Activated CD8-positive, alpha-beta T cell treated with anti-CD3 and anti-CD28 coated beads, Interleukin-2, amount 10 ng/mL, durations not matched to agents 7 days and 5 days (primary cell): ENCODE data around the gene CHST4. TPM values are rescaled to one million over a fixed set of nuclear protein-coding genes. Genes with fewer than 3 reads are reported as not detected.
A peak's percentile ranks its signal among the peaks of the same experiment; 100 is the strongest.

Source experiments
- ATAC-seq: fragments of 150-1000 bp; cut with Tn5 transposase; one replicate; pipeline ENCODE4 v1.10.0; 2021; ENCODE audit warnings: moderate library complexity
- CTCF ChIA-PET: fragments of 350-600 bp; sonication (Branson Sonifier 250); formaldehyde crosslinking; loops from one replicate; lab custom pipeline; 2021; ENCODE audit warnings: antibody characterized with exemption; lab: Charles Lee
- POLR2A ChIA-PET: fragments of 350-600 bp; sonication (Branson Sonifier 250); formaldehyde crosslinking; loops from one replicate; lab custom pipeline; 2021; ENCODE audit warnings: antibody characterized with exemption; lab: Charles Lee
- DNase-seq: peaks from one replicate; pipeline ENCODE4 v3.0.0-alpha.2; 2020
- H3K27ac Mint-ChIP-seq: one replicate; pipeline ENCODE4 v1.8.0; 2021; ENCODE audit warnings: mild to moderate bottlenecking, mixed read lengths
- H3K27me3 Mint-ChIP-seq: one replicate; pipeline ENCODE4 v1.8.0; 2021; ENCODE audit warnings: low read depth, mixed read lengths
- H3K36me3 Mint-ChIP-seq: one replicate; pipeline ENCODE4 v1.8.0; 2021; ENCODE audit warnings: low read depth, mixed read lengths
- H3K4me1 Mint-ChIP-seq: one replicate; pipeline ENCODE4 v1.8.0; 2021; ENCODE audit warnings: low read depth, mixed read lengths
- H3K4me3 Mint-ChIP-seq: one replicate; pipeline ENCODE4 v1.8.0; 2021; ENCODE audit warnings: mild to moderate bottlenecking, mixed read lengths
- H3K9me3 Mint-ChIP-seq: one replicate; pipeline ENCODE4 v1.8.0; 2022; ENCODE audit warnings: mixed read lengths; ENCODE audit not compliant: insufficient read depth
- total RNA-seq, 2 experiments: library from RNA; stranded (reverse); gene quantifications; one replicate each; pipeline ENCODE4 v1.2.3, GENCODE V29; 2021

The CHST4 gene
- total RNA-seq, 2 experiments from 2014 or later = not detected

- ATAC-seq (no peak), DNase-seq (no peak)
- Mint-ChIP-seq H3K9me3 (no peaks in the 10 kb centered on the region), H3K4me3 (no peak overlapping the region), H3K4me1 (peaks cover 4% of the 10 kb centered on the region), H3K27me3 (peaks cover 22% of the 10 kb centered on the region), H3K27ac (no peak overlapping the region), H3K36me3 (no peaks in the 10 kb centered on the region)
- CTCF ChIA-PET = no interaction called here
- POLR2A ChIA-PET = no interaction called here
Measured at GRCh38 chr16:71528257-71528656, 2.0 kb downstream of the CHST4 start.

- Mint-ChIP-seq H3K27ac (no peak overlapping the region), H3K4me1 (peaks cover 4% of the 10 kb centered on the region), H3K9me3 (no peaks in the 10 kb centered on the region), H3K4me3 (no peak overlapping the region), H3K36me3 (no peaks in the 10 kb centered on the region), H3K27me3 (peaks cover 22% of the 10 kb centered on the region)
- ATAC-seq (no peak), DNase-seq (no peak)
- ChIA-PET CTCF (no interaction called here), POLR2A (no interaction called here)
Measured at GRCh38 chr16:71528863-71529262, 2.6 kb downstream of the CHST4 start.

DNA sequence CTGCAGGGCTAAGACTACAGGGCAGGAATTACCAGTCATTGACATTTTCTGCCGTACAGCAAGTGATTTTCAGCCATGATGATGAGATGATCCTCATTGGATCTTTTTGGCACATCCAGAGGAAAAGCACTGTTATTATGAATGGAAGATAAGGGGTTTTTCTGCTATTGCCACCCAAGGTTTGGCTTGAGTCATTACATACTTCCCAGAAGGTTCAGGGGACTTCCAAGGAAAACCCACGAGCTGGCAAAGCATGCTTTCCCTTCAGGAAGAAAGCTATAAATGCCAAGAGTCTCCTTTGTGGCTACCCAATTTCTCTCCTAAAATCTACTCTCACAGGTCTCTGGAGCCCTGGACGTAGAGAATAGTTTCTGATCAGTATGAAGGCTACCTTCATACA, 6.1 kb downstream of the CHST4 start:
- Mint-ChIP-seq H3K36me3 (no peaks in the 10 kb centered on the region), H3K4me3 (no peak overlapping the region), H3K4me1 (no peaks in the 10 kb centered on the region), H3K27ac (no peak overlapping the region), H3K27me3 (peaks cover 7% of the 10 kb centered on the region), H3K9me3 (no peaks in the 10 kb centered on the region)
- DNase-seq (no peak), ATAC-seq (no peak)
- CTCF ChIA-PET = interaction anchor here (0.6 to 1.0 kb wide), 2 partner anchors 32 to 81 kb away, joined by 3 to 4 read pairs; no protein-coding TSS in a partner anchor
- POLR2A ChIA-PET = no interaction called here

DNA sequence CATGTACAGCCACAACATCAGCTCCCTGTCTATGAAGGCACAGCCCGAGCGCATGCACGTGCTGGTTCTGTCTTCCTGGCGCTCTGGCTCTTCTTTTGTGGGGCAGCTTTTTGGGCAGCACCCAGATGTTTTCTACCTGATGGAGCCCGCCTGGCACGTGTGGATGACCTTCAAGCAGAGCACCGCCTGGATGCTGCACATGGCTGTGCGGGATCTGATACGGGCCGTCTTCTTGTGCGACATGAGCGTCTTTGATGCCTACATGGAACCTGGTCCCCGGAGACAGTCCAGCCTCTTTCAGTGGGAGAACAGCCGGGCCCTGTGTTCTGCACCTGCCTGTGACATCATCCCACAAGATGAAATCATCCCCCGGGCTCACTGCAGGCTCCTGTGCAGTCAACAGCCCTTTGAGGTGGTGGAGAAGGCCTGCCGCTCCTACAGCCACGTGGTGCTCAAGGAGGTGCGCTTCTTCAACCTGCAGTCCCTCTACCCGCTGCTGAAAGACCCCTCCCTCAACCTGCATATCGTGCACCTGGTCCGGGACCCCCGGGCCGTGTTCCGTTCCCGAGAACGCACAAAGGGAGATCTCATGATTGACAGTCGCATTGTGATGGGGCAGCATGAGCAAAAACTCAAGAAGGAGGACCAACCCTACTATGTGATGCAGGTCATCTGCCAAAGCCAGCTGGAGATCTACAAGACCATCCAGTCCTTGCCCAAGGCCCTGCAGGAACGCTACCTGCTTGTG, 10.7 kb downstream of the CHST4 start:
- H3K27ac Mint-ChIP-seq = no peak overlapping the region
- no peak for ATAC-seq
- no peaks in the 10 kb centered on the region for H3K4me1 Mint-ChIP-seq
- POLR2A ChIA-PET = no interaction called here
- peaks cover 1% of the 10 kb centered on the region for H3K27me3 Mint-ChIP-seq
- no peaks in the 10 kb centered on the region for H3K36me3 Mint-ChIP-seq
- H3K9me3 Mint-ChIP-seq = no peaks in the 10 kb centered on the region
- CTCF ChIA-PET = interaction anchor here (1.4 to 1.6 kb wide), 3 partner anchors 28 to 74 kb away, joined by 3 to 7 read pairs (median 4); no protein-coding TSS in a partner anchor
- DNase-seq = no peak
- no peak overlapping the region for H3K4me3 Mint-ChIP-seq

DNA sequence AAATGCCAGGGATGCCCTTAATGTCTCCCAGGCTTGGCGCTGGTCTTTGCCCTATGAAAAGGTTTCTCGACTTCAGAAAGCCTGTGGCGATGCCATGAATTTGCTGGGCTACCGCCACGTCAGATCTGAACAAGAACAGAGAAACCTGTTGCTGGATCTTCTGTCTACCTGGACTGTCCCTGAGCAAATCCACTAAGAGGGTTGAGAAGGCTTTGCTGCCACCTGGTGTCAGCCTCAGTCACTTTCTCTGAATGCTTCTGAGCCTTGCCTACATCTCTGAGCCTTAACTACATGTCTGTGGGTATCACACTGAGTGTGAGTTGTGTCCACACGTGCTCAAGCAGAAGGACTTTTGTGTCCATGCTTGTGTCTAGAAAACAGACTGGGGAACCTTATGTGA, 11.4 kb downstream of the CHST4 start:
- peaks cover 1% of the 10 kb centered on the region for H3K27me3 Mint-ChIP-seq
- no peak overlapping the region for H3K27ac Mint-ChIP-seq
- H3K4me1 Mint-ChIP-seq = no peaks in the 10 kb centered on the region
- H3K9me3 Mint-ChIP-seq = no peaks in the 10 kb centered on the region
- DNase-seq (peak; percentile 58), ATAC-seq (peak; percentile 72)
- no peaks in the 10 kb centered on the region for H3K36me3 Mint-ChIP-seq
- ChIA-PET CTCF (interaction anchor here (0.9 to 2.6 kb wide), 8 partner anchors 8 to 124 kb away, joined by 3 to 14 read pairs (median 6); partner anchors contain the start of gene CHST4), POLR2A (no interaction called here)
- H3K4me3 Mint-ChIP-seq = no peak overlapping the region

GRCh38 chr16:71542377-71542776, 16.2 kb downstream of the CHST4 start:
- peaks cover 1% of the 10 kb centered on the region for H3K27me3 Mint-ChIP-seq
- DNase-seq = peak; percentile 78
- H3K27ac Mint-ChIP-seq = no peak overlapping the region
- no peak overlapping the region for H3K4me3 Mint-ChIP-seq
- ATAC-seq = peak; percentile 94
- H3K9me3 Mint-ChIP-seq = no peaks in the 10 kb centered on the region
- CTCF ChIA-PET = interaction anchor here (3.6 kb wide), 1 partner anchor 69 kb away, joined by 16 read pairs; no protein-coding TSS in a partner anchor
- no peaks in the 10 kb centered on the region for H3K4me1 Mint-ChIP-seq
- no peaks in the 10 kb centered on the region for H3K36me3 Mint-ChIP-seq
- POLR2A ChIA-PET = no interaction called here

- no peak overlapping the region for H3K27ac Mint-ChIP-seq
- ChIA-PET POLR2A (no interaction called here), CTCF (interaction anchor here (1.0 kb wide), 1 partner anchor 15 kb away, joined by 3 read pairs; no protein-coding TSS in a partner anchor)
- no peaks in the 10 kb centered on the region for H3K4me1 Mint-ChIP-seq
- no peaks in the 10 kb centered on the region for H3K36me3 Mint-ChIP-seq
- no peaks in the 10 kb centered on the region for H3K9me3 Mint-ChIP-seq
- ATAC-seq = no peak
- no peak for DNase-seq
- H3K4me3 Mint-ChIP-seq = no peak overlapping the region
- peaks cover 5% of the 10 kb centered on the region for H3K27me3 Mint-ChIP-seq
Measured at GRCh38 chr16:71547168-71547567, 20.9 kb downstream of the CHST4 start.

- no peak for DNase-seq
- H3K4me1 Mint-ChIP-seq = no peaks in the 10 kb centered on the region
- H3K27me3 Mint-ChIP-seq = peaks cover 23% of the 10 kb centered on the region
- H3K36me3 Mint-ChIP-seq = no peaks in the 10 kb centered on the region
- ChIA-PET CTCF (interaction anchor here (0.9 to 1.2 kb wide), 2 partner anchors 12 to 15 kb away, joined by 3 to 6 read pairs; no protein-coding TSS in a partner anchor), POLR2A (no interaction called here)
- no peak overlapping the region for H3K27ac Mint-ChIP-seq
- ATAC-seq = no peak
- no peaks in the 10 kb centered on the region for H3K9me3 Mint-ChIP-seq
- H3K4me3 Mint-ChIP-seq = no peak overlapping the region
Measured at GRCh38 chr16:71552698-71553503, 26.7 kb downstream of the CHST4 start.

- Mint-ChIP-seq H3K27me3 (peaks cover 35% of the 10 kb centered on the region), H3K9me3 (no peaks in the 10 kb centered on the region), H3K36me3 (no peaks in the 10 kb centered on the region), H3K27ac (no peak overlapping the region), H3K4me3 (no peak overlapping the region), H3K4me1 (no peaks in the 10 kb centered on the region)
- CTCF ChIA-PET = interaction anchor here (1.1 to 1.7 kb wide), 2 partner anchors 10 to 56 kb away, joined by 3 to 11 read pairs; no protein-coding TSS in a partner anchor
- POLR2A ChIA-PET = interaction anchor here (0.7 kb wide), 1 partner anchor 10 kb away, joined by 3 read pairs; no protein-coding TSS in a partner anchor
- DNase-seq = no peak
- no peak for ATAC-seq
Measured at GRCh38 chr16:71555230-71555891, 29.1 kb downstream of the CHST4 start.

DNA sequence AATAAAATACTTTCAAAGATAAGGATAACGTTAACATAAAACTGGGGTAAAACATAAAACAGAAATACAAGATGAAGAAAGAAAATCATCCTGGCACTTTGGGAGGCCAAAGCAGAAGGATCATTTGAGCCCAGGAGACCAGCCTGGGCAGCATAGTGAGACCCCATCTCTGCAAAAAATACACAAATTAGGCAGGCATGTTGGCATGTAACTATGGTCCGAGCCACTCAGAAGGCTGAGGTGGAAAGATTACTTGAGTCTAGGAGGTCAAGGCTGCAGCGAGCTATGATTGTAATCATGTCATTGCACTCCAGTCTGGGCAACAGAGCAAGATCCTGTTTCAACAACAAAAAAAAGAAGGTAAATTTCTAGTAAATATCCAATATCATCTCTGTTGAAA, 31.1 kb downstream of the CHST4 start:
- Mint-ChIP-seq H3K27ac (no peak overlapping the region), H3K9me3 (peaks cover 2% of the 10 kb centered on the region), H3K4me1 (no peaks in the 10 kb centered on the region), H3K4me3 (no peak overlapping the region), H3K36me3 (peaks cover 5% of the 10 kb centered on the region), H3K27me3 (peaks cover 40% of the 10 kb centered on the region)
- DNase-seq (no peak), ATAC-seq (no peak)
- ChIA-PET POLR2A (no interaction called here), CTCF (no interaction called here)

DNA sequence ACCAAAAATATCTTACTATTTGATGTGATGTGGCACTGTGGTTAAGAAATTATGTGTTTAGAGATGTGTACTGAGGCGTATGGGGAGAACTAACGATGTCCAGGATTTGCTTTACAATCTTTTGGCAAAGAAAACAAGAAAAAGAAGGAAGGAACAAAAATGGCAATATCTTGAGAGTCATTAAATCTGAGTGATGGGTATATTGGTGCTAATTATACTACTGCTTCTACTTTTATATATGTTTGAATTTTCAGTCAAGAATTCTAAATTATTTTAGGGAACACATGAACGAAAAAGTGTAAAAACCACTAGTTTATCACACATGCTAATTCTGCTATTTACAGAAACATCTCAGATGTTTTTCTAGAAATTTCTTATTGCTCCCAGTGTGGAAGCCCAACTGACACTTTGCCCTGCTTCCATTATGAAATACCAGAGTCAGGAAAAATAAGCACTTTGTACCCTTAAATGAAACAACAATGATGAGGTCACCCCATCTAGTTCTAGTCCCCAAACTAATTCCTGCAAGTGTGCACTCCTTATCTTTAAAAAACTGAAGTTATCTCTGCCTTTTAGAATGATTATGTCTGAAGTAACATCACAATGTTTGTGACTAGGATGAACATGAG, 31.8 kb downstream of the CHST4 start:
- Mint-ChIP-seq H3K9me3 (peaks cover 3% of the 10 kb centered on the region), H3K4me3 (no peak overlapping the region), H3K27me3 (peaks cover 33% of the 10 kb centered on the region), H3K27ac (no peak overlapping the region), H3K4me1 (no peaks in the 10 kb centered on the region), H3K36me3 (peaks cover 5% of the 10 kb centered on the region)
- ATAC-seq = no peak
- ChIA-PET CTCF (no interaction called here), POLR2A (no interaction called here)
- no peak for DNase-seq
